ENCODE measurements around the gene INS.

DNA sequence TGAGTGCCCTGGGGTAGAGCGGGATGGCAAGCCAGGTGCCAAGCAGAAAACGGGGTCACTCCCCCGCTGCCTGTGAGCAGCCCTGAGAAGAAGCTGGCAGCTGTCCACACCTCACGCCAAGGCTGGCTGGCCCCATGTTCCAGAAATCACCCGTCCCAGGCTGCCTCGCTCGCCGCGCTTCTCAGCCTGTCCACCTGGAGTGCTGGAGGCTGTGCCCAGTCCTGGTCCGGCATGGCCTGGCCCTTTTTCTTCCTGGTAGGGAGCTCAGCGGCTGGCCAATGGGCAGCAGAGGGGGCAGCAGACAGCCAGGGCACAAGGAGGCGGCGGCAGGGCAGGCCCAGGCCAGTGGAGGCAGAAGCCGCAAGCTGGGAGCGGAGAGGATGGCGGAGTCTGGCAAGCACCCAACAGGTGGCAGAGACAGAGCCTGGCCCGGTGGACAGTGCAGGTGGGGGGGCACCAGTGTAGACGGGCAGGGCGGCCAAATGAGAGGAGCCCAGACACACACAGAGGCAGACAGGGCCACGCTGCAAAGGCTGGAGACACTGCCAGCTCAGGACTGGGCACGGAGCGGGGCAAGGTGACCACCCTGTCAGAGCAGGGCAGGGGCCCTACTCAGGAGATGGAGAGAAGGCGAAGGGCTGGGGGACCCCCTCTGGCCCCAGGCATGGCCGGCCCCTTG lies 47.8 kb upstream of the INS start:
- TF ChIP-seq HDAC6 (IDR thresholded peaks at IDR 0.05; ENCODE audit: low read depth, low read length): no peak
- no peak for TF ChIP-seq CHD1 (IDR thresholded peaks at IDR 0.05; ENCODE audit: low read depth, low read length)
- TF ChIP-seq POLR2AphosphoS5 (IDR thresholded peaks at IDR 0.05; ENCODE audit: low read depth, low read length): no peak

Data from H1 (cell line).